ENCODE measurements around the gene TPI1.
A peak's percentile ranks its signal among the peaks of the same experiment; 100 is the strongest.

TPI1 gene

DNA sequence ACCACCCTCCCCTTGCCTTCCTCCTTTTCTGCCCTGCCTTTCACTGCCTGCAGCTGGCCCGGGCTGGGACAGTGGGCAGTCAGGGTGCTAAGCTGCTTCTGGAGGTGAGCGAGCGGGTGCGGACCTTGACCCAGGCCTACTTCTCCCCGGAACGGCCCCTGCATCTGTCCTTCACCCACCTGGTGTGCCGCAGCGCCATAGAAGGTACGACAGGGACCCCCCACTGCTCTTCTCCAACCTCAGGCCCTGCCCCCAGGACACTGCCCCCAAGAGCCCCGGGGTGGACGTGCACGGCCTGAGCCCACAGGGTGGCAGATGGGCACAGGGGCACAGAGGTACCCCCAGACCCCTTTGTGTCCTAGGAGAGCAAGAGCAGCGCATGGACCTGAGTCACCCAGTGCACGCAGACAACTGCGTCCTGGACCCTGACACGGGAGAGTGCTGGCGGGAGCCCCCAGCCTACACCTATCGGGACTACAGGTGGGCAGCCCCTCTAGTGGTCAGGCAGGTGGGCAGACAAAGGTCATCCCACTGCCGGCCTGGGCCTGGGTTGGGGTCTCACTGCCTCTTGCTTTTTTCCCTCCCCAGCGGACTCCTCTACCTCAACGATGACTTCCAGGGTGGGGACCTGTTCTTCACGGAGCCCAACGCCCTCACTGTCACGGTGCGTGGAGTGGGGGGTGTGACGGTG, 29.8 kb upstream of the TPI1 start:
- H3K27ac Mint-ChIP-seq = no peak overlapping the region
- H3K27me3 Mint-ChIP-seq (ENCODE audit: low read depth, poor library complexity) = peaks cover 5% of the 10 kb centered on the region
- no peak overlapping the region for H3K4me3 Mint-ChIP-seq
- H3K9me3 Mint-ChIP-seq = no peaks in the 10 kb centered on the region
- H3K4me1 Mint-ChIP-seq = peaks cover 4% of the 10 kb centered on the region
- TF ChIP-seq, protein P1, sequence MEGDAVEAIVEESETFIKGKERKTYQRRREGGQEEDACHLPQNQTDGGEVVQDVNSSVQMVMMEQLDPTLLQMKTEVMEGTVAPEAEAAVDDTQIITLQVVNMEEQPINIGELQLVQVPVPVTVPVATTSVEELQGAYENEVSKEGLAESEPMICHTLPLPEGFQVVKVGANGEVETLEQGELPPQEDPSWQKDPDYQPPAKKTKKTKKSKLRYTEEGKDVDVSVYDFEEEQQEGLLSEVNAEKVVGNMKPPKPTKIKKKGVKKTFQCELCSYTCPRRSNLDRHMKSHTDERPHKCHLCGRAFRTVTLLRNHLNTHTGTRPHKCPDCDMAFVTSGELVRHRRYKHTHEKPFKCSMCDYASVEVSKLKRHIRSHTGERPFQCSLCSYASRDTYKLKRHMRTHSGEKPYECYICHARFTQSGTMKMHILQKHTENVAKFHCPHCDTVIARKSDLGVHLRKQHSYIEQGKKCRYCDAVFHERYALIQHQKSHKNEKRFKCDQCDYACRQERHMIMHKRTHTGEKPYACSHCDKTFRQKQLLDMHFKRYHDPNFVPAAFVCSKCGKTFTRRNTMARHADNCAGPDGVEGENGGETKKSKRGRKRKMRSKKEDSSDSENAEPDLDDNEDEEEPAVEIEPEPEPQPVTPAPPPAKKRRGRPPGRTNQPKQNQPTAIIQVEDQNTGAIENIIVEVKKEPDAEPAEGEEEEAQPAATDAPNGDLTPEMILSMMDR (IDR thresholded peaks at IDR 0.05) = no peak
- H3K36me3 Mint-ChIP-seq (ENCODE audit: low read depth) = peaks cover 45% of the 10 kb centered on the region
- no peak for DNase-seq

DNA sequence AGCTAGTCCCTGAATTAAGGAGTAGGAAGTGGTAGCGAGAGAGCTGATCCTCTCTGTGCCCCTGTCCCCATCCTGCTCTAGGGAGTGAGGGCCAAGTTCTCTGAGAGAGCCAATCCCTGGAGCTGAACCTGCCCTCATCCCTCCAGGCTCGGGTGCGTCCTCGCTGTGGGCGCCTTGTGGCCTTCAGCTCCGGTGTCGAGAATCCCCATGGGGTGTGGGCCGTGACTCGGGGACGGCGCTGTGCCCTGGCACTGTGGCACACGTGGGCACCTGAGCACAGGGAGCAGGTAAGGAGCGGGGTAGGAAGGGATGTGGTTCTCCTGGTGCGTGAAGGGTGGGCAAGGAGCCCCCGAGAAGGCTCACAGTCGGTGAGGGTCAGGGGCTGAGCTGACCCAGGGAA, 28.5 kb upstream of the TPI1 start:
- Mint-ChIP-seq H3K27ac (peak overlapping the region; percentile 71), H3K36me3 (ENCODE audit: low read depth) (peaks cover 42% of the 10 kb centered on the region), H3K9me3 (no peaks in the 10 kb centered on the region), H3K4me3 (no peak overlapping the region), H3K4me1 (peaks cover 13% of the 10 kb centered on the region), H3K27me3 (ENCODE audit: low read depth, poor library complexity) (peaks cover 5% of the 10 kb centered on the region)
- DNase-seq = no peak
- TF ChIP-seq, protein P1 (IDR thresholded peaks at IDR 0.05) = no peak

GRCh38 chr12:6839482-6840201, 27.7 kb upstream of the TPI1 start:
- no peak for DNase-seq
- peaks cover 13% of the 10 kb centered on the region for H3K4me1 Mint-ChIP-seq
- H3K36me3 Mint-ChIP-seq (ENCODE audit: low read depth) = peaks cover 40% of the 10 kb centered on the region
- peaks cover 5% of the 10 kb centered on the region for H3K27me3 Mint-ChIP-seq (ENCODE audit: low read depth, poor library complexity)
- no peaks in the 10 kb centered on the region for H3K9me3 Mint-ChIP-seq
- no peak overlapping the region for H3K27ac Mint-ChIP-seq
- TF ChIP-seq, protein P1 (IDR thresholded peaks at IDR 0.05) = no peak
- H3K4me3 Mint-ChIP-seq = no peak overlapping the region

GRCh38 chr12:6840330-6840729, 27.0 kb upstream of the TPI1 start:
- peaks cover 5% of the 10 kb centered on the region for H3K27me3 Mint-ChIP-seq (ENCODE audit: low read depth, poor library complexity)
- no peak for DNase-seq
- no peaks in the 10 kb centered on the region for H3K9me3 Mint-ChIP-seq
- TF ChIP-seq, protein P1 (IDR thresholded peaks at IDR 0.05) = no peak
- H3K4me3 Mint-ChIP-seq = no peak overlapping the region
- no peak overlapping the region for H3K27ac Mint-ChIP-seq
- H3K36me3 Mint-ChIP-seq (ENCODE audit: low read depth) = peaks cover 40% of the 10 kb centered on the region
- peaks cover 13% of the 10 kb centered on the region for H3K4me1 Mint-ChIP-seq

DNA sequence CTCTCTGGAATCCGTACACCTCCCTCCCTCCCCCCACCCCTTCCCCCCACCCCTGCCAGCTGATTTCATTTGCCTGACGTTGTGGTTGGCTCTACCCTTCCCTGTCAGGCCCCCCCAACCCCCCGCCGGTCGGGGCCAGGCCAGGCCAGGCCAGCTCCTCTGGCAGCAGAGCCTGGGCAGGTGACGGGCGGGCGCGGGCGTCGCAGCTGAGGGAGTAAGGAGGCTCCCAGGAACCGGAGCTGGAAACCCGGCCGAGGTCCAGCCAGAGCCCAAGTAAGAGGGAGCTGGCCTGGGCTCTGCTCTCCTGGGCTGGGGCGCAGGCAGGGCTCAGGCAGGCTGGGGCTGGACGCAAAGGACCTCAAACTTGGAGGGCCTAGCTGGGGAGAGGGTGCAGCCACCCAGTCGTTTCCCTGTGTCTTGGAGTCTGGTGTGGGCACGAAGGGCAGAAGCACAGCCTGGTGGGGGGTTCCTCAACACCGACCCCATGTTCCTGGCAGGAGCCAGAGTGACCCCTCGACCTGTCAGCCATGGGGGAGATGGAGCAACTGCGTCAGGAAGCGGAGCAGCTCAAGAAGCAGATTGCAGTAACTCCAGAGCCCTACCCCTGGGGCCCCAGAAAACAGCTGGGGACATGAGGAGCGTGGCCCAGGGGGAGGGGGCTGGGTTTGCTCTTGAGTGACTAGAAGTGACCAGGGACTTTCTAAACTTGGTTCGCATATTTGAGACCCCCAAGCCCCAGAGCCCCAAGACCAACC, 26.4 kb upstream of the TPI1 start, which contains the start of gene GNB3:
TSS of gene GNB3 (plus strand) at position 165 of the 755 bp plus-strand sequence. CDS start at position 528, 363 bp downstream.
- Mint-ChIP-seq H3K36me3 (ENCODE audit: low read depth) (peaks cover 37% of the 10 kb centered on the region), H3K4me3 (no peak within 1 kb of the TSS)
- TF ChIP-seq, protein P1 (IDR thresholded peaks at IDR 0.05) = no peak

More for the DNA sequence above, 26.4 kb upstream of the TPI1 start, which contains the start of gene GNB3:
- DNase-seq = no peak
- H3K27ac Mint-ChIP-seq = peak within 1 kb of the TSS; percentile 45
- H3K27me3 Mint-ChIP-seq (ENCODE audit: low read depth, poor library complexity) = peaks cover 4% of the 10 kb centered on the region
- peaks cover 13% of the 10 kb centered on the region for H3K4me1 Mint-ChIP-seq
- no peaks in the 10 kb centered on the region for H3K9me3 Mint-ChIP-seq

Measured in nephron progenitor cell (in vitro differentiated cells).